ENCODE measurements around the gene PLEKHH3.
A peak's percentile ranks its signal among the peaks of the same experiment; 100 is the strongest.

Gene PLEKHH3

GRCh38 chr17:42691021-42691545 is 14.3 kb upstream of the PLEKHH3 start:
- no peak overlapping the region for H3K4me3 ChIP-seq (ENCODE audit: low read depth, low read length)
- DNase-seq = no peak
- H3K36me3 ChIP-seq = peaks cover 50% of the 10 kb centered on the region
- no peaks in the 10 kb centered on the region for H3K27me3 ChIP-seq
- no peaks in the 10 kb centered on the region for H3K4me1 ChIP-seq
- TF ChIP-seq CTCF (IDR thresholded peaks at IDR 0.05; ENCODE audit: low read depth, low read length) = no peak
- no peaks in the 10 kb centered on the region for H3K9me3 ChIP-seq

- no peak for TF ChIP-seq CTCF (IDR thresholded peaks at IDR 0.05; ENCODE audit: low read depth, low read length)
- H3K4me3 ChIP-seq (ENCODE audit: low read depth, low read length) = no peak overlapping the region
- H3K36me3 ChIP-seq = peaks cover 50% of the 10 kb centered on the region
- no peaks in the 10 kb centered on the region for H3K9me3 ChIP-seq
- no peak for DNase-seq
- no peaks in the 10 kb centered on the region for H3K4me1 ChIP-seq
- no peaks in the 10 kb centered on the region for H3K27me3 ChIP-seq
Observed at GRCh38 chr17:42690596-42690995, 13.8 kb upstream of the PLEKHH3 start.

GRCh38 chr17:42687707-42688320 is 11.0 kb upstream of the PLEKHH3 start:
- Histone ChIP-seq H3K36me3 (peaks cover 42% of the 10 kb centered on the region), H3K4me1 (no peaks in the 10 kb centered on the region), H3K27me3 (no peaks in the 10 kb centered on the region), H3K9me3 (no peaks in the 10 kb centered on the region), H3K4me3 (ENCODE audit: low read depth, low read length) (no peak overlapping the region)
- no peak for DNase-seq
- no peak for TF ChIP-seq CTCF (IDR thresholded peaks at IDR 0.05; ENCODE audit: low read depth, low read length)

- Histone ChIP-seq H3K4me1 (no peaks in the 10 kb centered on the region), H3K27me3 (no peaks in the 10 kb centered on the region), H3K36me3 (peaks cover 39% of the 10 kb centered on the region), H3K4me3 (ENCODE audit: low read depth, low read length) (no peak overlapping the region; the same call in 1 of the 2 replicates), H3K9me3 (no peaks in the 10 kb centered on the region)
- DNase-seq = peak; percentile 39
- TF ChIP-seq CTCF (IDR thresholded peaks at IDR 0.05; ENCODE audit: low read depth, low read length) = no peak
Observed at GRCh38 chr17:42686520-42687128, 9.8 kb upstream of the PLEKHH3 start.

GRCh38 chr17:42685831-42686230 is 9.0 kb upstream of the PLEKHH3 start:
- Histone ChIP-seq H3K27me3 (no peaks in the 10 kb centered on the region), H3K36me3 (peaks cover 36% of the 10 kb centered on the region), H3K4me1 (no peaks in the 10 kb centered on the region), H3K4me3 (ENCODE audit: low read depth, low read length) (no peak overlapping the region), H3K9me3 (no peaks in the 10 kb centered on the region)
- TF ChIP-seq CTCF (IDR thresholded peaks at IDR 0.05; ENCODE audit: low read depth, low read length) = no peak
- no peak for DNase-seq

GRCh38 chr17:42684929-42685556 is 8.2 kb upstream of the PLEKHH3 start:
- no peaks in the 10 kb centered on the region for H3K27me3 ChIP-seq

More at GRCh38 chr17:42684929-42685556, 8.2 kb upstream of the PLEKHH3 start:
- Histone ChIP-seq H3K4me3 (ENCODE audit: low read depth, low read length) (no peak overlapping the region), H3K9me3 (no peaks in the 10 kb centered on the region), H3K4me1 (no peaks in the 10 kb centered on the region), H3K36me3 (peaks cover 34% of the 10 kb centered on the region)
- TF ChIP-seq CTCF (IDR thresholded peaks at IDR 0.05; ENCODE audit: low read depth, low read length) = no peak
- no peak for DNase-seq
